OCI-LY7 (cell line): ENCODE data around the gene TTLL7. TPM values are rescaled to one million over a fixed set of nuclear protein-coding genes. Genes with fewer than 3 reads are reported as not detected.

Source experiments
- BruUV-seq: library from RNA; stranded (reverse); fragments of 400-500 nt; replicated peaks from 2 replicates; lab custom pipeline; 2021; lab: Mats Ljungman, UMichigan
- CTCF ChIA-PET: fragments of 300-600 bp; sonication (Branson Sonifier 250); formaldehyde crosslinking; loops from one replicate; lab custom pipeline; 2022; ENCODE audit warnings: antibody characterized with exemption; ENCODE audit not compliant: unreplicated experiment; lab: Charles Lee
- POLR2A ChIA-PET: fragments of 300-600 bp; sonication (Branson Sonifier 250); formaldehyde crosslinking; loops from one replicate; lab custom pipeline; 2022; ENCODE audit warnings: antibody characterized with exemption; lab: Charles Lee
- DNase-seq: peaks from one replicate; pipeline ENCODE4 v3.0.0-alpha.2; 2015; ENCODE audit warnings: low spot score
- H2AFZ ChIP-seq: fragments of 200-600 bp; sonication (generic), shearing (Covaris generic); 2 replicates; pipeline ENCODE4 v1.6.1; 2014; ENCODE audit warnings: mild to moderate bottlenecking, antibody characterized with exemption, low read length, moderate library complexity
- H3K27ac ChIP-seq: fragments of 200-600 bp; sonication (generic); 2 replicates; pipeline ENCODE4 v1.5.1; 2014; ENCODE audit warnings: mixed run types, low read depth, mild to moderate bottlenecking, moderate library complexity, low read length, inconsistent platforms; ENCODE audit not compliant: poor library complexity, severe bottlenecking
- H3K36me3 ChIP-seq: fragments of 200-600 bp; sonication (generic); 2 replicates; pipeline ENCODE4 v1.6.1; 2014; ENCODE audit warnings: mild to moderate bottlenecking, antibody characterized with exemption, low read length, moderate library complexity, mixed read lengths; ENCODE audit not compliant: insufficient read depth
- H3K4me1 ChIP-seq: fragments of 200-600 bp; sonication (generic); 2 replicates; pipeline ENCODE4 v1.5.1; 2014; ENCODE audit warnings: mild to moderate bottlenecking, low read length; ENCODE audit not compliant: insufficient read depth, poor library complexity, severe bottlenecking
- H3K4me2 ChIP-seq: fragments of 200-600 bp; sonication (generic); 2 replicates; pipeline ENCODE4 v1.6.1; 2014; ENCODE audit warnings: mild to moderate bottlenecking, low read length
- H3K4me3 ChIP-seq: fragments of 200-600 bp; sonication (generic); 2 replicates; pipeline ENCODE4 v1.5.1; 2014; ENCODE audit warnings: mild to moderate bottlenecking, low read depth, low read length; ENCODE audit not compliant: poor library complexity, severe bottlenecking
- H3K79me2 ChIP-seq: fragments of 200-600 bp; sonication (generic); 2 replicates; pipeline ENCODE4 v1.6.1; 2016; ENCODE audit warnings: low read depth, mild to moderate bottlenecking, low read length, moderate library complexity, mixed read lengths; ENCODE audit not compliant: insufficient read depth
- H3K9me2 ChIP-seq: fragments of 200-600 bp; sonication (generic); 2 replicates; pipeline ENCODE4 v1.6.1; 2016; ENCODE audit warnings: mild to moderate bottlenecking, low read length, mixed read lengths; ENCODE audit not compliant: insufficient read depth
- H3K9me3 ChIP-seq: fragments of 200-600 bp; sonication (generic); 2 replicates; pipeline ENCODE4 v1.6.1; 2014; ENCODE audit warnings: mild to moderate bottlenecking, mixed run types, low read length, mixed read lengths
- H4K20me1 ChIP-seq: fragments of 200-600 bp; sonication (generic); 2 replicates; pipeline ENCODE4 v1.6.1; 2014; ENCODE audit warnings: mild to moderate bottlenecking, antibody characterized with exemption, low read length, moderate library complexity, mixed read lengths; ENCODE audit not compliant: insufficient read depth
- CTCF ChIP-seq: fragments of 200-600 bp; sonication (generic); conservative IDR thresholded peaks from 2 replicates; pipeline ENCODE4 v1.5.1; 2014; ENCODE audit warnings: mild to moderate bottlenecking, antibody characterized with exemption, low read length, moderate library complexity, mixed read lengths
- EZH2phosphoT487 ChIP-seq: fragments of 200-600 bp; sonication (generic); IDR thresholded peaks from 2 replicates; pipeline ENCODE4 v1.6.1; 2018; ENCODE audit warnings: low read depth, borderline replicate concordance, mild to moderate bottlenecking, mixed run types, antibody characterized with exemption, low read length, moderate library complexity, mixed read lengths
- intact Hi-C: fragments of 100-400 bp; cut with micrococcal nuclease; formaldehyde crosslinking; loops from one replicate; pipeline ENCODE4 v1.10.0; 2022; ENCODE audit not compliant: unreplicated experiment
- total RNA-seq, 2 experiments: library from RNA; depleted of rRNA in 1 of 2; stranded (reverse); fragments of >200 nt in 1 of 2; shearing (Covaris generic) in 1 of 2; gene quantifications; 2 replicates each; pipeline ENCODE4 v1.2.3, GENCODE V29; 2014 to 2022

The TTLL7 gene
- total RNA-seq, 2 experiments from 2014 or later, result 0.76 to 0.88 TPM

GRCh38 chr1:83857716-83858115, 141.2 kb downstream of the TTLL7 start:
- intact Hi-C loops, result no loop called here
- H3K9me3 ChIP-seq, result no peaks in the 10 kb centered on the region

GRCh38 chr1:83857103-83857502, 141.8 kb downstream of the TTLL7 start:
- intact Hi-C loops, result no loop called here
- no TSS peak for BruUV-seq
- Histone ChIP-seq H3K9me3 (no peaks in the 10 kb centered on the region), H3K4me3 (no peak overlapping the region), H3K27ac (no peak overlapping the region), H3K4me1 (peaks cover 11% of the 10 kb centered on the region), H3K36me3 (no peaks in the 10 kb centered on the region), H2AFZ (0 out of 2 replicates have a peak overlapping the region, but pooled peaks have one; percentile 23), H3K4me2 (no peak overlapping the region), H3K79me2 (no peaks in the 10 kb centered on the region), H4K20me1 (no peaks in the 10 kb centered on the region), H3K9me2 (no peaks in the 10 kb centered on the region)
- POLR2A ChIA-PET, result interaction anchor here (0.9 kb wide), 1 partner anchor 355 kb away, joined by 3 read pairs; no protein-coding TSS in a partner anchor
- CTCF ChIA-PET, result no interaction called here
- TF ChIP-seq CTCF (peak; percentile 72), EZH2phosphoT487 (no peak)
- peak; percentile 34 for DNase-seq

More at GRCh38 chr1:83857716-83858115, 141.2 kb downstream of the TTLL7 start:
- Histone ChIP-seq H4K20me1 (no peaks in the 10 kb centered on the region), H3K9me2 (no peaks in the 10 kb centered on the region), H3K79me2 (no peaks in the 10 kb centered on the region), H3K4me1 (peaks cover 11% of the 10 kb centered on the region), H3K4me2 (peak overlapping the region; percentile 57), H2AFZ (no peak overlapping the region), H3K4me3 (no peak overlapping the region), H3K36me3 (no peaks in the 10 kb centered on the region), H3K27ac (no peak overlapping the region)
- no TSS peak for BruUV-seq
- ChIA-PET POLR2A (interaction anchor here (0.9 kb wide), 1 partner anchor 356 kb away, joined by 3 read pairs; no protein-coding TSS in a partner anchor), CTCF (no interaction called here)
- TF ChIP-seq EZH2phosphoT487 (no peak), CTCF (no peak)
- DNase-seq, result no peak

GRCh38 chr1:83856381-83856780, 142.6 kb downstream of the TTLL7 start:
- Histone ChIP-seq H3K27ac (no peak overlapping the region), H3K79me2 (no peaks in the 10 kb centered on the region), H3K4me3 (no peak overlapping the region), H3K4me2 (no peak overlapping the region), H3K9me3 (no peaks in the 10 kb centered on the region), H3K4me1 (peaks cover 11% of the 10 kb centered on the region), H3K9me2 (no peaks in the 10 kb centered on the region), H2AFZ (0 out of 2 replicates have a peak overlapping the region, but pooled peaks have one; percentile 23), H3K36me3 (no peaks in the 10 kb centered on the region), H4K20me1 (no peaks in the 10 kb centered on the region)
- ChIA-PET POLR2A (interaction anchor here (0.5 kb wide), 1 partner anchor 45 kb away, joined by 4 read pairs; no protein-coding TSS in a partner anchor), CTCF (no interaction called here)
- TF ChIP-seq EZH2phosphoT487, result no peak
- no peak for TF ChIP-seq CTCF
- intact Hi-C loops, result no loop called here
- no peak for DNase-seq
- BruUV-seq, result no TSS peak
